ENCODE data around the gene DKK3.

GRCh38 chr11:11949482-11949881, 58.9 kb downstream of the DKK3 start:
- TF ChIP-seq CTCF (IDR thresholded peaks at IDR 0.05 in 4 of 5, conservative IDR thresholded peaks at IDR 0.05 in 1 of 5) (no peak), POLR2A (IDR thresholded peaks at IDR 0.05) (no peak)
